HCT116 (cell line): ENCODE data around the gene ACTR1A. TPM values are rescaled to one million over a fixed set of nuclear protein-coding genes. Genes with fewer than 3 reads are reported as not detected.

Experiments used
- ATAC-seq: fragments of 200-7000 bp; cut with Tn5 transposase; 2 replicates; pipeline ENCODE4 v1.9.1; 2020; ENCODE audit warnings: mild to moderate bottlenecking, moderate library complexity
- BruUV-seq: library from RNA; stranded (reverse); fragments of 400-500 nt; replicated peaks from 2 replicates; lab custom pipeline; 2021; lab: Mats Ljungman, UMichigan
- CTCF ChIA-PET: fragments of 300-600 bp; sonication (Branson Sonifier 250); formaldehyde crosslinking; loops from one replicate; lab custom pipeline; 2021; ENCODE audit warnings: antibody characterized with exemption; lab: Charles Lee
- POLR2A ChIA-PET: fragments of 300-600, 350-600 bp; sonication (Branson Sonifier 250); formaldehyde crosslinking; loops from one replicate; lab custom pipeline; 2021; ENCODE audit warnings: antibody characterized with exemption; lab: Charles Lee
- RAD21 ChIA-PET, 2 experiments: fragments of 300-600 bp; sonication (Branson Sonifier 250); formaldehyde crosslinking; loops; one replicate each; lab custom pipeline; 2023; ENCODE audit warnings: low total read pairs in 2 of 2; ENCODE audit not compliant: uncharacterized antibody in 2 of 2, unreplicated experiment in 2 of 2, low non-redundant PET in 1 of 2; lab: Charles Lee
- DNase-seq: peaks from one replicate; pipeline ENCODE4 v3.0.0-alpha.2; 2010; ENCODE audit warnings: low read depth, low spot score
- H2AFZ ChIP-seq: fragments of 200-600 bp; shearing (Covaris generic), sonication (generic); 2 replicates; pipeline ENCODE4 v1.6.1; 2017; ENCODE audit warnings: low read depth, mixed run types, mixed read lengths, antibody characterized with exemption, low read length; ENCODE audit not compliant: poor library complexity, severe bottlenecking
- H3K27ac ChIP-seq: 2 replicates; pipeline ENCODE4 v1.5.1; 2012; ENCODE audit warnings: low read depth, low read length
- H3K27me3 ChIP-seq: fragments of 200-600 bp; sonication (generic); 2 replicates; pipeline ENCODE4 v1.6.1; 2016; ENCODE audit warnings: mixed run types, low read length, mixed read lengths; ENCODE audit not compliant: insufficient read depth
- H3K36me3 ChIP-seq, 2 experiments: fragments of 200-500 bp in 1 of 2; fragments of 200-600 bp in 1 of 2; sonication (Bioruptor generic) in 1 of 2; sonication (generic) in 1 of 2; 2 replicates each; pipeline versions ENCODE4 v1.5.1 to v1.6.1; 2014 to 2016; ENCODE audit warnings: low read length in 2 of 2, inconsistent platforms in 1 of 2, mixed read lengths in 1 of 2, mixed run types in 1 of 2; ENCODE audit not compliant: insufficient read depth in 2 of 2, control insufficient read depth in 1 of 2
- H3K4me1 ChIP-seq, 2 experiments: fragments of 200-600 bp in 1 of 2; sonication (generic) in 1 of 2; 2 replicates each; pipeline versions ENCODE4 v1.5.1 to v1.6.1; 2012 to 2017; ENCODE audit warnings: low read length in 2 of 2, inconsistent platforms in 1 of 2, mild to moderate bottlenecking in 1 of 2, mixed read lengths in 1 of 2, mixed run types in 1 of 2, moderate library complexity in 1 of 2; ENCODE audit not compliant: insufficient read depth in 2 of 2, control insufficient read depth in 1 of 2
- H3K4me2 ChIP-seq: fragments of 200-600 bp; sonication (generic); 2 replicates; pipeline ENCODE4 v1.6.1; 2017; ENCODE audit warnings: mixed run types, low read length, mixed read lengths
- H3K4me3 ChIP-seq, 2 experiments: fragments of 200-600 bp in 1 of 2; sonication (generic) in 1 of 2; replicated peaks in 1 of 2; 2 replicates each; pipeline ENCODE4 v1.5.1; 2011 to 2016; ENCODE audit warnings: low read length in 2 of 2, control low read depth in 1 of 2, low read depth in 1 of 2, mild to moderate bottlenecking in 1 of 2, mixed read lengths in 1 of 2, mixed run types in 1 of 2
- H3K79me2 ChIP-seq: fragments of 200-600 bp; sonication (generic); 2 replicates; pipeline ENCODE4 v1.6.1; 2017; ENCODE audit warnings: mild to moderate bottlenecking, mixed run types, low read length, moderate library complexity, mixed read lengths; ENCODE audit not compliant: insufficient read depth
- H3K9ac ChIP-seq: fragments of 200-600 bp; sonication (generic); 2 replicates; pipeline ENCODE4 v1.6.1; 2016; ENCODE audit warnings: low read length, mixed read lengths
- H3K9me2 ChIP-seq: fragments of 200-600 bp; sonication (generic), shearing (Covaris generic); 2 replicates; pipeline ENCODE4 v1.6.1; 2017; ENCODE audit warnings: mixed run types, mild to moderate bottlenecking, moderate library complexity; ENCODE audit not compliant: insufficient read depth
- H3K9me3 ChIP-seq, 2 experiments: fragments of 200-500 bp in 1 of 2; fragments of 200-600 bp in 1 of 2; sonication (Bioruptor generic) in 1 of 2; sonication (generic) in 1 of 2; 2 replicates each; pipeline ENCODE4 v1.6.1; 2014 to 2017; ENCODE audit warnings: low read length in 2 of 2, mixed read lengths in 2 of 2, inconsistent platforms in 1 of 2, low read depth in 1 of 2, mild to moderate bottlenecking in 1 of 2, mixed run types in 1 of 2, moderate library complexity in 1 of 2; ENCODE audit not compliant: control insufficient read depth in 1 of 2, insufficient read depth in 1 of 2
- H4K20me1 ChIP-seq: fragments of 200-600 bp; sonication (generic), shearing (Covaris generic); 2 replicates; pipeline ENCODE4 v1.6.1; 2017; ENCODE audit warnings: mixed run types, mild to moderate bottlenecking, moderate library complexity; ENCODE audit not compliant: insufficient read depth
- EGR1 ChIP-seq: IDR thresholded peaks from 2 replicates; pipeline ENCODE4 v1.6.1; 2012; ENCODE audit warnings: low read depth
- EZH2 ChIP-seq: fragments of 200-600 bp; sonication (generic); IDR thresholded peaks from 2 replicates; pipeline ENCODE4 v1.6.1; 2017; ENCODE audit warnings: antibody characterized with exemption, mixed run types
- RAD21 ChIP-seq: IDR thresholded peaks from 2 replicates; pipeline ENCODE4 v1.6.1; 2012; ENCODE audit warnings: low read depth, mild to moderate bottlenecking
- SRF ChIP-seq: IDR thresholded peaks from 2 replicates; pipeline ENCODE4 v1.6.1; 2012; ENCODE audit warnings: low read depth
- TCF7L2 ChIP-seq: IDR thresholded peaks from 2 replicates; pipeline ENCODE4 v1.7.0; 2011; ENCODE audit warnings: borderline replicate concordance, inconsistent platforms; ENCODE audit not compliant: insufficient read depth, insufficient read length; ENCODE audit errors: extremely low read depth
- ZNF274 ChIP-seq: fragments of 200-500 bp; sonication (Bioruptor generic); IDR thresholded peaks from 2 replicates; pipeline ENCODE4 v1.6.1; 2014; ENCODE audit warnings: mild to moderate bottlenecking, low read depth, low read length, inconsistent platforms
- intact Hi-C: fragments of 100-400 bp; cut with micrococcal nuclease; formaldehyde crosslinking; loops from 2 replicates; pipeline ENCODE4 v1.10.0; 2022
- total RNA-seq: library from RNA; stranded (reverse); gene quantifications from one replicate; pipeline ENCODE4 v1.2.1, GENCODE V29; 2021; ENCODE audit not compliant: unreplicated experiment

ACTR1A gene
- total RNA-seq, 1 experiment from 2014 or later, result 94.2 TPM

GRCh38 chr10:102434394-102435132 is 67.9 kb downstream of the ACTR1A start (continued):
- no peak for TF ChIP-seq EZH2

GRCh38 chr10:102433619-102434046 is 68.9 kb downstream of the ACTR1A start:
- no TSS peak for BruUV-seq
- no peak overlapping the region for H3K9ac ChIP-seq
- no peaks in the 10 kb centered on the region; a peak in 1 of 4 replicates for H3K36me3 ChIP-seq
- ChIA-PET POLR2A (interaction anchor here (6.6 kb wide), 1 partner anchor 17 kb away, joined by 36 read pairs; the partner anchor contains the start of gene C10orf95), RAD21 (interaction anchor here in 1 of 2 experiments (1.1 kb wide), 1 partner anchor 203 kb away, joined by 3 read pairs; no protein-coding TSS in a partner anchor), CTCF (interaction anchor here (1.9 to 4.6 kb wide), 2 partner anchors 12 to 202 kb away, joined by 7 to 41 read pairs; partner anchors contain the start of gene FBXL15)
- H3K4me2 ChIP-seq, result peak overlapping the region; percentile 94; the same call in 1 of the 2 replicates
- H2AFZ ChIP-seq, result no peak overlapping the region
- peaks cover 19% of the 10 kb centered on the region for H3K79me2 ChIP-seq
- intact Hi-C loops, result no loop called here
- ATAC-seq (no peak), DNase-seq (no peak)
- H3K27ac ChIP-seq, result no peak overlapping the region
- H3K9me3 ChIP-seq, result no peaks in the 10 kb centered on the region
- no peak for TF ChIP-seq SRF
- no peak for TF ChIP-seq EGR1
- TF ChIP-seq ZNF274, result no peak
- no peak for TF ChIP-seq TCF7L2
- TF ChIP-seq RAD21, result no peak
- H4K20me1 ChIP-seq, result no peaks in the 10 kb centered on the region
- peaks cover 7% of the 10 kb centered on the region; the same call in 1 of the 2 replicates for H3K27me3 ChIP-seq
- H3K4me3 ChIP-seq, result no peak overlapping the region
- H3K4me1 ChIP-seq, result peaks cover 0 to 26% of the 10 kb centered on the region in 2 experiments; a peak in 2 of 4 replicates
- no peaks in the 10 kb centered on the region for H3K9me2 ChIP-seq
